DMS 273 (cell line): Measurements from ENCODE around the gene ATG4B.
"Not testable (repeated sequence)": the region's sequence is repeated elsewhere in the genome, so short reads cannot be mapped to it uniquely, and the experiment has no call there.

Experiments used
- DNase-seq: peaks from one replicate; lab custom pipeline; 2025; ENCODE audit not compliant: unreplicated experiment; lab: John Stamatoyannopoulos, UW

Gene ATG4B

DNA sequence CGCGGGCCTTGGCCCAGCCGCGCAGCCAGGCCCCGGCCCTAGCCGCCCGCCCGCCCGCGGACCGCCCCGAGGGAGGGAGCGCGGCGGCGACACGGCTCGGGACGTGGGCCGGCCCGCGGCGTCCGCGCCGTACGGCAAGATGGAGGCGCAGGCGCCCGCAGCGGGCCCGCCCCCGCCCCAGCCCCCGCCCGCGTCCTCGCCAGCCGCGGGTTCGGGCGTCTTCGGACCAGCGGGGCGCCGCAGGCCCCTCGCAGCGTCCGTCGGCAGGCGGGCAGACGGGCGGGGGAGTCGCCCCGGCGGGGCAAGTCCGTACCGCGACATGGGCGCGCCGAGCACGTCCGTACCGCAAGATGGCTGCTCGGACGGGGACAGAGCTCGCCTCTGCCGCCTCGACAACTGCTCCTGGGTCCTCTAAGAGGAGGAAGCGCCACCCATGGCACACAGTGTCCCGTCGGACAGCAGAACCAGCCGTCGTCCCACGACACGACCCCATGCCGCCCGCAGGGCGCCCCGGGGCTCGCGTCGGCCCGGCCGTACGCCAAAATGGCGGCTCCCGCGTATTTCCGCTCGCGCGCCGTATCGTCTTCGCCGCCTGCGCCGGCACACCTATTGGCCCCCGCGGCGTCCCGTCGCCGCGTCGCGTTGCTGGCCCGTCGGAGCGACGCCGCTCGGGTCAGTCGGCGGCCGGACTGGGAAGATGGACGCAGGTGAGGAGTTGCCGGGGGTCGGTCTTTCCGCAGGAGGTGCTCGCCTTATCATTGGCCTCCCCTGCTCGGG, at the start of gene ATG4B, which contains the start of gene THAP4:
Gene ATG4B, plus strand, starts transcription at position 676 of the 777 bp plus-strand sequence. Its CDS starts 22 bp downstream, at position 698.
Gene THAP4, minus strand, starts transcription at position 141 of the 777 bp plus-strand sequence. CDS start 141 bp downstream, outside the sequence.
- DNase-seq, result peak; percentile 94

DNA sequence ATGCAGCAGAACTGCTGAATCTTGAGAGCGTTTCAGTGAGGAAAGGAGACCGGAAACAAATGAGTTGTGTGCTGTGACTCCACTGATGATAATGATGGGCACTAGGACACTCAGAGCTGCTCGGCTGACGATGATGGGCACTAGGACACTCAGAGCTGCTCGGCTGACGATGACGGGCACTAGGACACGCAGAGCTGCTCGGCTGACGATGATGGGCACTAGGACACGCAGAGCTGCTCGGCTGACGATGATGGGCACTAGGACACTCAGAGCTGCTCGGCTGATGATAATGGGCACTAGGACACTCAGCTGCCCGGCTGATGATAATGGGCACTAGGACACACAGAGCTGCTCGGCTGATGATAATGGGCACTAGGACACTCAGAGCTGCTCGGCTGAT, 47.6 kb upstream of the ATG4B start:
- not testable (repeated sequence) for DNase-seq

DNA sequence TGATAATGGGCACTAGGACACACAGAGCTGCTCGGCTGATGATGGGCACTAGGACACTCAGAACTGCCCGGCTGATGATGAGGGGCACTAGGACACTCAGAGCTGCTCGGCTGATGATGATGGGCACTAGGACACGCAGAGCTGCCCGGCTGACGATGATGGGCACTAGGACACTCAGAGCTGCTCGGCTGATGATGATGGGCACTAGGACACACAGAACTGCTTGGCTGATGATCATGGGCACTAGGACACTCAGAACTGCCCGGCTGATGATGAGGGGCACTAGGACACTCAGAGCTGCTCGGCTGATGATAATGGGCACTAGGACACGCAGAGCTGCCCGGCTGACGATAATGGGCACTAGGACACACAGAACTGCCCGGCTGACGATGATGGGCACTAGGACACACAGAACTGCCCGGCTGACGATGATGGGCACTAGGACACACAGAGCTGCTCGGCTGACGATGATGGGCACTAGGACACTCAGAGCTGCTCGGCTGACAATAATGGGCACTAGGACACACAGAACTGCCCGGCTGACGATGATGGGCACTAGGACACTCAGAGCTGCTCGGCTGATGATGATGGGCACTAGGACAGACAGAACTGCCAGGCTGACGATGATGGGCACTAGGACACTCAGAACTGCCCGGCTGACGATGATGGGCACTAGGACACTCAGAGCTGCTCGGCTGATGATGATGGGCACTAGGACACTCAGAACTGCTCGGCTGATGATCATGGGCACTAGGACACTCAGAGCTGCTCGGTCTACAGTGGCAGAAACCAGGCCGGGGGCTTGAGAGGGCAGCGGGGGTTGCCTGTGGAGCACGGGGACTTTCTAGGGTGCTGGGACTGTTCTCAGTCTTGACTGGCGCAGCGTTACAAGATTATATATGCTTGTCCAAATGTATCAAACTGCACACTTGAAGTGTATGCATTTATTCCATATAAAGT, 46.7 kb upstream of the ATG4B start:
- not testable (repeated sequence) for DNase-seq

DNA sequence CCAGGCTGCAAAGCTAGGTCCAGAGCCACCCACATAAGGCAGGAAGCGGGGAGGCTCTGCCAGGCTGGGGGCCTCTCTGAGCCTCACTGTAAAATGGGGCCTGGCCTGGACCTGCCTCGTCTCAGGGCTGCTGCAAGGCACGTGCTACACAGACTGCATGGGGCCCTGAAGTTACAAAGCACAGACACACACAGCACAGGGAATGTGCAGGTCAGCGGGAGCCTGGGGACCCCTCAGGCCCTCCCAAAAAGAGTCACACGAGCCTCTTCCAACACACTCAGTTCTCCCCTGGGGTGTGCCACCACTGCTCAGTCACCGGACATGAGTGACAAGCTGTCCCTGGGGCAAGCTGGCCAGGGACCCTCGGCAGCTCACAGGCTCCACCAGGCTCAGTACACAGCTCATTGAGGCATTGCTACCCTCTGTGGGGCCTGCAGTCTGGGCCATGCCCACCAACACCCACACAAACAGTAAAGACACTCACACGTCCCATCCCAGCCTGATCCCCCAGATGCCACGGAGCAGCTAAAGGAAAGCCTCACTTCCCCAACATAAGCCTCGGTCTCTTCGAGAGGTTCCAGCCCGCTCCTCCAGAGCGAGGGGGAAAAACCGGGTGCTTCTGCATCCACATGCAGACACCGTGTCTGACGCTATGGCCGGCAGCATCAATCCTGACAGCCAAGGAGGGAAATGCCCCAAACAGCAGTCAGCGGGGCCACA, 45.2 kb upstream of the ATG4B start:
- DNase-seq, result no peak

DNA sequence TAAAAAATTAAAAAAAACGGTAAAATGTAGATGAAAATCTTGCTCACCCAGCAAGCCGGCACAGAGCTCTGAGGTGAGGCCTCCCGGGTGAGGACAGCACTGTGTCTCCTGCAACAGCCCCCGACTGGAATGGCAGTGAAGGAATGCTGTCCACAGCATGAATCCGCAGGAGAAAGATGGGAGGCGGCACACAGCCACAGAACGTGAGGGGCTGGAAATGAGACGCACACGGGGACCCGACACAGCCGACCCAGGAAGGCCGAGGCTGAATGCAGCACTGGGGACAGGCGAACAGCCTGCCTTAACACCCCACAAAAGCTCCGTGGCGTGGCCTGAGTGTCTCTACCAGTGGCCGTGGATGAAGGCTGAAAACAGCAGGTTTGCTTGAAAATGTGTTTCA, 44.2 kb upstream of the ATG4B start:
- no peak for DNase-seq

DNA sequence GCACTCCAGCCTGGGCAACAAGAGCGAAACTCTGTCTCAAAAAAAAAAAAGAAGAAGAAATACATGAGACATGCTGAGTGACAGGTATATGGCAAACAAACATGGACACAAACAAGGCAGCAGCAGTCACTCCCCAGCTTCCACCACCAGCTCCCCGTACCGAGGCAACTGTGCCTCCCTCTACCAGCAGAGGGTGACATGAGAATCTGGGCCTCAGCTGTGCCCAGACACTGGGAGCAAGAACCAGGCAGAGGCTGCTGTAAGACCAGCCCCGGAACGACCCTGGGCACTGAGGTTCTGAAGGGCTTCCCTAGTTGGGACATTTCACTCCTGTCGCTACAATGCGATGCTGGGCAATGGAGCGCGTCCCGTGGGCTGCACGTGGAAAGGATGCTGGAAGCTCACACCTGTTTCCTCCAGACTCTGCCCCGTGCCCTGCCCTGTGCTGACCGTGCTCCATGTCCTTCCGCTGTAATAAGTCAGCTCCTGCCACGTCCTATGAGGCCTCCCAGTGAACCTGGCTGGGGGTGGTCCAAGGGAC, 41.8 kb upstream of the ATG4B start:
- DNase-seq, result peak; percentile 22

DNA sequence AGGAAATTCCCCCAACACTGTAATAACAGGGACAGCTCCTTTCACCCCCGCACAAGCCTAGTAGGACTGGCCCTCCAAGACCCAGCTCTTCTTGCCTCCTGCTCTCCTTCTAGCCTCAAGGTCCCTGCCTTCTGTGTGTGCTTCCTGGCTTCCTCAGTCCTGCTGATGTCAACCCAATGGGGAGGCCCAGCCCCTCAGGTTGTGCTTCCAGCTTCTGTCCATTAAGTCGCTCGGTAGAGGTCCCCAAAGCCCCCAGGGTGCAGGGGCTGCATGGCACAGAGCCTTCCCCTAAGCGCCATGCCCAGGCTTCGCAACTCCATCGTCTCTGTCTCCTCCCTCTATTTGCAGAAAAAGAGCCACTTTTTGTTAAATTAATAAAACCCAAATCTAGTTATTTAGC, 39.9 kb upstream of the ATG4B start:
- DNase-seq, result no peak

DNA sequence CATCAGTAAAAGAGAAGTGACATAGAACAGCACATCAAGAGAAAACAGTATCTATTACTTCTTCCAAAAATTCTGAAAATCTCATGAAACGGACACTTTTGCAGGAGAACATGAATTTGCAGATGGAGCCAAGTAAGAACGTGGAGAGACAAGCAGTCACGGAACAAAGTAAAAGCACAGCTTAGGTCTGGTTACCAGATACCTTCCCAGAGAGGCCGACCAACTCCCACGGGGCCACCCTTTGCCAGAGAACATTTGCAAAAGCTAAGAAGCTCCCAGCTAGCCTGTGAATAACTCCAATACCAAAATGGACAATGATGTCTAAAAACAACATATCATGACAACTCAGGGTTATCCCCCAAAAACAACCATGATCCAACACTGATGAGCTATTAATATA, 39.4 kb upstream of the ATG4B start:
- peak; percentile 51 for DNase-seq

DNA sequence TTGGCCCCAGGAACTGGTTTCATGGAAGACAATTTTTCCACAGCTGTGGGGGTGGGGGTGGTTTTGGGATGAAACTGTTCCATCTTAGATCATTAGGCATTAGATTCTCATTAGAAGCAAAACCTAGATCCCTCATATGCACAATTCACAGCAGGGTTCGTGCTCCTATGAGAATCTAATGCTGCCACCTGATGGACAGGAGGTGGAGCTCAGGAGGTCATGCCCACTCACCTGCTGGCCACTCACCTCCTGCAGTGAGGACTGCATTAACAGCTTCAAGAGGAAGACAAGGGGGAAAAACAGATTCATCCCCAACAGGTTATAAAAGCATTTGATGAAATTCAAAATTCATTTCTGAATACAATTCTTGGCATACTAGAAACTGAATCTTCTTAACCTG, 39.0 kb upstream of the ATG4B start:
- peak; percentile 42 for DNase-seq

DNA sequence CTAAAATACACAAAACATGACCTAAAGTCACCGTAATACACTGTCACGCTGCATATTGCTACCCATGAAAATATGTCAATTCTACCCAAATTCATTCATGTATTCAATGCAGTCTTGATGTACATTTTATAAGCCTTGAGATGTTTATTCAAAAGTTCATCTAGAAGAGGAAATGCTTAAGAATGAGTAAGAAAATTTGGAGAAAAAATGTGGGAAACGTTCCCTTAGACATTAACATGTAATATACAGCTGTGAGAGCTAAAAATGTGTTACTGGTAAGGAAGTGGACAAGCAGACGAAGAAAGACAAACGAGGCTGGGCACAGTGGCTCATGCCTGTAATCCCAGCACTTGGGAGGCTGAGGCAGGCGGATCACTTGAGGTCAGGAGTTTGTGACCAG, 37.9 kb upstream of the ATG4B start:
- DNase-seq, result no peak

DNA sequence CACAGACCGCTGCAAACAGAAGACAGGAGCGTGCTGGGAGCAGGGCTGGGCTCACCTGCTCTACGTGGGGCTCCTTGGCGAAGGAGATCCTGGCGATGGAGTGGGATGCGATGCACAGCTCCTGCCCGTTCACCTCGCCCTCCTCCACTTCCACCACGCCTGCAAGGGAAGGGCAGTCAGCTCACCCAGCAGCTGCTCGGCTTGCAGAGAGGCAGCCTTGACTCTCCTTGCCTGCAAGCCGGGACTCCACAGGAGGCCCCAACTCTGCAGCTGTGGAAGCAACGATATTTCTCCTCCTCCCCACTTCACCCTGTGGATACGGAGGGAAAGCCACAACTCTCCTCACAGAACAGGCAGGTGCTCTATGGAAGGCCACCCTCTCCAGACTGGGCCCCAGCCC, 35.7 kb upstream of the ATG4B start:
- DNase-seq, result no peak

DNA sequence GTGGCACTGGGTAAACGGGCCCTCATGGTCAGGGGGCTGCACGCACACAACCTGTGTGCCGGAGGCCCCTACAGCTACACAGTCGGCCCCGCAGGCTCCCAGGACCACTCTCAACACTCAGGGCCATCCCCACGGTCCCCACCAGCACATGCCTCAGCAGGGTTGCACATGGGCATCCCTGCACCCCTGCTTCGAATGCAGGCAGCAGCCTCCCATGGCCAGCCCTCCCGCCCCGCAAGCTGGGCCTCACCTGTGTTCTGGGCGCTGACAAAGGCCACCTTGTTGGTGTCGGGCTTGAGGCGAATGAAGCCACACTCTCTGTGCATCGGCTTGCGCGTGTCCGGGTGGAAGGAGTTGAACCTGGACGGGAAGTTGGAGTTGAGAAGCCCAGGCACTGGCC, 34.8 kb upstream of the ATG4B start:
- DNase-seq, result no peak

DNA sequence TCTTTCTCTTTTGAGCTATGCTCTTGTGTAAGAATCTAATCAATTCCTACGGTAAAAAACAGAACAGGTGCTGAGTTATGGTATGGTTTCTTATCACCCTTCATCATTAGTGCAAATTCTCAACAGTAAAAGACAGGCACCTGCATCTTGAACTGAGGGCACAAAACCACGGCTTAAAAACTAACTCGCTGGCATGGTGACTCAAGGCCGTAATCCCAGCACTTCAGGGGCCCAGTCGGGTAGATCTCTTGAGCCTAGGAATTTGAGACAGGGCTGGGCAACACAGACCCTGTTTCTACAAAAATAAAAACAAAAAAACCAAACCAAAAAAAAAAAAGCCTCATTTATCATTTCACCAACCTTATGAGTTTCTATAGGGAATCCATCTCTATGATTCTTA, 33.8 kb upstream of the ATG4B start:
- no peak for DNase-seq

DNA sequence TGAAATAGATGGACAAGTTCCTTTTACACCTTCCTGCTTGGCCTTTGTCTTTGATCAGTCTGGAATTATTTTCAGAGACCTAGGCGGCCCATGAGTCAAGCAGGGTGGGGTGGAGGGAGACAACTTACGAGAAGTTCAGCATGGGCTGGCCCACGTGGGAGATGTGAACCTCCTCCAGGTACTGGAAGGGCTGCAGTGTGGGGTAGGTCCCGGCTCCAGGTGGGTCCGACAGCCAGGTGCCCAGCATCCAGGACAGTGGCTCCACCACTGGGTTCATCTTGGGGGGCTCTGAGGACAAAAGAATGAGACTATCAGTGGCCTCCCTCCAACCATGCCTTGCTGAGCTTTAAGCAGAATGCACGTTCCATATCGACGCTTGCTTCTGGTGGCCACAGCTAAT, 31.3 kb upstream of the ATG4B start:
- DNase-seq, result no peak

DNA sequence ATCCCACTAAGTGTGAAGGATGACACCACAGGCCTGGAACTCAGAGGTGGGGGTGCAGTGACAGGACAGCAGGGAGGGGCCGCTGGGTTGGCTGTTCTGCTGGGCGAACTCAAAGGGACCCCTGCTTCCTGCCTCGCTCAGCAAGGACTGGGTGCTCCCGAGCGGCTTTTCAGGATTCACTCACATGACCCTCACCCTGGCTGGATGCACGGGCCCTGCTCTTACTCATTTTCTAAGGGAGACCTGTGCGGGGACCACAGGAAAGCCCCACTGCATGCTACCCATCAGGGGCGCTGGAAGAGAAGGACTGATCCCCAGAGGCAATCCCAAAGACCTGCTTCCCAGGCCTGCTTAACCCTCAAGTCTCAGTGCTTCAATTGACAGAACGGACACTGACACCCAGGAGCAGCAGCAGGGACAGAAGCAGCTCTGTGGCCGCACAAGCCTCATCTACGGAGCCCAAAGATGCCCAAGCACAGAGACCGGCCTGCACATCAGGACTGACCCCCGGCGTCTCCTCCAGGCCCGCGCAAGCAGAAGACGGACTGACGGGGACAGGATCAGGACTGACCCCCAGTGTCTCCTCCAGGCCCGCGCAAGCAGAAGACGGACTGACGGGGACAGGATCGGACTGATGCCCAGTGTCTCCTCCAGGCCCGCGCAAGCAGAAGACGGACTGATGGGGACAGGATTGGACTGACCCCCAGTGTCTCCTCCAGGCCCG, 30.2 kb upstream of the ATG4B start:
- no peak for DNase-seq

DNA sequence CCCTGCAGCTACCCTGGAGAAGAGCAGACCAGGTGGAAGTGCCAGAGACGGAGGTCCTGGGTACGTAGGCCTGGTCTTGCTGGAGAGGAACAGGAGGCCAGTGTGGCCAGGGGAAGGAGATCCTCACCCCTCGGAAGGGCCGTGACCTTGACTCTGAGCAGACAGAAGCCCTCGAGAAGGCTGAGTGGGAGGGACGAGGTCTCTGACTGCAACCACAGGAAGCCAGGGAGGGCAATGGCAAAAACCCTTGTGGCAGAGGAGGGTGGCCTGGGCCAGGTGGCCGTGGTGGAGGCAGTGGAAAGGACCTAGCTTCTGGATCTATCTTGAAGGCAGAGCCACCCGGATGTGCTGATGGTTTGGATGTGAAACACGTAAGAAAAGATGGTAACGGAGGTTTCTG, 28.6 kb upstream of the ATG4B start:
- DNase-seq, result no peak

DNA sequence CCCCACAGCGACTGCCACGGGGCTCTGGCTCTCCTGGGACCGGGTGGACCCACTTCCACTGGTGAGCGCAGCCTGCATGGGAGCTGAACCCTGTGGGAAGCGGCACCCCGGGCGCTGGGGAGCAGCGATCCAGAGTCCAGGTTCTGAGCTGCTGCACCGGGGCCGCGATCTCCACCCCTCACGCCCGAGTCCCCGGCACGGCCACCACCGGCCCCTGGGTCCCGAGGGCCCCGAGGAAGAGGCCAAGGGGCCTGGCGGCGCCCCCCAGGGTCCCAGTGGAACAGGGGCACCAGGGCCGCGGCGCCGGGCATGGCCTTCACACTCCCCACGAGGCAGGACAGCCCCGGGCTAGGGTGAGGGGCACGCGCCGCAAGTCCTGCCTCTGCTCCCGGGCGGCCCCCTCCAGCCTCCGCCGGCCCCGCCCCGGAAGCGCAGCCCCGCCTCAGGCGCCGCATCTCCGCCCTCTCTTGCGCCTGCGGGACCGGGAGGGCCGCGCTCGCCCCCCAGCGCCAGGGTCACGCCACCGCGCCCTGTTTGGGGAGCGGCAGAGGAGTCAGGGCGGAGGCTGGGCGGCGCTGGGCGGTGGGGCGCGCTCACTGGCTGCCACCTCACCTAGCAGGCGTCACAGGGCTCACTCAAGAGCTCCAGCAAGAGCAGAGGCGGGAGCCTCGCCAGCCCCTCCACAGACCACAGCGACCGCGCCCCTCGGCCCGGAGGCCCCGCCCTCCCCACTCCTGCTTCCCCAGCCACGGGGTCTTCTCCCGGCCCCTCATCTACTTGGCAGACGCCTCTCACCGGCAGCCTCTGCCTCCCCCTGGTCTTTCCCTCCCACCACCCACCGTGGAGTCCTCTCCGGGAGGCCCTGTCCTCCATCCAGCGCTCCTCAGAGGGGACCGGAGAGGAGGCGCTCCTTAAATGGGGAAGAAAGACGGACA, 27.4 kb upstream of the ATG4B start:
- no peak for DNase-seq

DNA sequence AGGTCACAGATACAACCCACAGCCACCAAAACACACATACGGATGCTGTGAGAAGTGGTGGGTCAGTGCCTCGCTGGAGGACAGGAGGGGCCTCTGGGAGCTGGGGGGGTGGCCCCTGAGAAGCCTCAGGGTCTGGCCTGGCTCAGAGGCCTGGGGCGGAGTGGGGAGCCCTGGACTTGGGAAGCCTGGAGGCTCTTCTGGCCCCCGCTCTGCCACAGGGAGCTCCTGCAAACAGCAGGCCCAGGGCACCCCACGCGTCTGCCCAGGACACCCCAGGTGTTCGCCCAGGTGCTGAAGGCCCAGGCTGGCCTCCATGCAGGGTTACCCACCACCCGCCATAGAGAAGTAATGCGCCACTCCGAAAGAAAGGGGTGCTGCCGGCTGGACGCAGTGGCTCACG, 26.4 kb upstream of the ATG4B start:
- DNase-seq, result no peak
